ENCODE data around the gene MTHFD2.

MTHFD2 gene

DNA sequence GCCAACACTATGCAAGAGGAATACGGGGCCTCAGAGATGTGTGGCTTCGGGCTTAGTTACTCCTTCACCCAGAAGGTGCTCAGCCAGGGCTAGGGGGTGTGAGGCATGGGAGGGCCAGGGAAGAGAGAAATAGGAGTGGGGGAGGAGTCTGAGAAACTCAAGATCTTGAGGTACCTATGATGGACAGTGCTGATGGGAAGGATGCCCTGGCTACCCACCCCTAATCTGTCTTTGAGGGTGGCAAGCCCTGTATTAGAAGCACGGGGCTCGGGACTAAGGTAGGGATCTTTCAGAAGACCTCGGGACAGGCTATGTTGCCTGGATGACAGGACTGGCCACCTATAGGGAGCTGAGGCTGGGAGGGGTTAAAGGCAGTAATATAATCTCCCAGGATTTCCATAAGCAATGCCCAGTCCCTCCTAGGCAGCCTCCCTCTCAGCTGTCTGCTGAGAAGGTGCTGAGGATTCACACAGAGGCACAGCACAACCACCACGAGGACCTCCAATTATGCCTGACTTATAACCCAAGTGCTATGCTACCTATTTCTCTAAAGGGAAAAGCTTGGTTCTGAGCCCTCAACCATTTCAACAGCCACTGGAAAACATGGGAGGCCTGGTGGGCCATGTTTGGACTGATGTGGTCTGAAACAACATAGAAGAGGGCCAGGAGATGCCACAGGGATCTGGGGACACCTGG lies 23.3 kb downstream of the MTHFD2 start:
- peak; percentile 57; the same call in 1 of the 2 replicates for TF ChIP-seq POLR2AphosphoS5 (IDR thresholded peaks at IDR 0.05; ENCODE audit: low read depth, low read length)
- TF ChIP-seq SIN3A (IDR thresholded peaks at IDR 0.05; ENCODE audit: borderline replicate concordance, insufficient read depth, low read length), result no peak

- TF ChIP-seq SIN3A (IDR thresholded peaks at IDR 0.05; ENCODE audit: borderline replicate concordance, insufficient read depth, low read length), result no peak
- TF ChIP-seq POLR2AphosphoS5 (IDR thresholded peaks at IDR 0.05; ENCODE audit: low read depth, low read length), result 0 out of 2 replicates have a peak, but pooled peaks have one; percentile 3
These were observed 23.9 kb downstream of the MTHFD2 start for GRCh38 chr2:74222300-74222650.

DNA sequence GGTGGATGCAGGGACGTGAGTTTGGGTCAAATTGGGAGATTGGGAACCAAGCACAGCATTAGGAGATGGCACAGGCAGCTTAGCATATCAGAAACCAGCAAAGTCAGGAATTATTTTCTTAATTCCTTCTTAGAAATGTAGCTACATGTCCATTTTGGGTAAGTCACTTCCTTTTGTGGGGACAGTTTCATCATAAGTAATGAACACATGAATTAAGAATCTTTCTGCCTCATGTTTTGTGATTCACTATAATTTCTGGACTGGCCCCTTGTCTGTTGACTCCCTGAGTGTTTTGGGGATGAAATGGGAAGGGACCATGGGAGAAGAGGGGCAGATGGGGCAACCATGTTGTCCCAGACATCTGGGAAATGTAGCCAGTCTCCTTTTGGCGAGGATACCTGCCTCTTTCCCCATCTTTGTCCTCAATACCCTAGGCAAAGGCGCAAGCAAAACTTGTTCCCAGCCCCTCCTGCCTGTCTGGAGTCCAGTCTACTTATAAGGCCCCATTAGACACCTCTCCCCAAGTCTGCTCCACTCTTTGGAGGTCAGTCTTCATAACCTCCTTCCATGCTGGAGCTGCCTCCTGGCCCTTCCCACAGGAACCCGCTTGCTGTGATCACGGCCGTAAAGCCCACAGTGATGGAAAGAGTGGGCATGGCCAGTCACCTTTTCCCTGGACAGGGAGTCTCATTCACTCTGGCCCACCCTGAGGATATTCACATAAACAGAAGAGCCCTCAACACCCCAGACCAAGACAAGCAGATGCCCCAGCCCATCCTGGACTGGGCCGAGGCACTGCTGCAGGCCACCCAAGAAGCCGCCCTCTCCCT lies 25.7 kb downstream of the MTHFD2 start:
- TF ChIP-seq POLR2AphosphoS5 (IDR thresholded peaks at IDR 0.05; ENCODE audit: low read depth, low read length) (no peak), SIN3A (IDR thresholded peaks at IDR 0.05; ENCODE audit: borderline replicate concordance, insufficient read depth, low read length) (no peak), TAF1 (IDR thresholded peaks at IDR 0.05; ENCODE audit: borderline replicate concordance, insufficient read depth, low read length) (no peak), FOXP2 (optimal IDR thresholded peaks at IDR 0.05; ENCODE audit: borderline replicate concordance, extremely low read depth, extremely low read length, insufficient read depth) (no peak)
- TF ChIP-seq, protein P1, sequence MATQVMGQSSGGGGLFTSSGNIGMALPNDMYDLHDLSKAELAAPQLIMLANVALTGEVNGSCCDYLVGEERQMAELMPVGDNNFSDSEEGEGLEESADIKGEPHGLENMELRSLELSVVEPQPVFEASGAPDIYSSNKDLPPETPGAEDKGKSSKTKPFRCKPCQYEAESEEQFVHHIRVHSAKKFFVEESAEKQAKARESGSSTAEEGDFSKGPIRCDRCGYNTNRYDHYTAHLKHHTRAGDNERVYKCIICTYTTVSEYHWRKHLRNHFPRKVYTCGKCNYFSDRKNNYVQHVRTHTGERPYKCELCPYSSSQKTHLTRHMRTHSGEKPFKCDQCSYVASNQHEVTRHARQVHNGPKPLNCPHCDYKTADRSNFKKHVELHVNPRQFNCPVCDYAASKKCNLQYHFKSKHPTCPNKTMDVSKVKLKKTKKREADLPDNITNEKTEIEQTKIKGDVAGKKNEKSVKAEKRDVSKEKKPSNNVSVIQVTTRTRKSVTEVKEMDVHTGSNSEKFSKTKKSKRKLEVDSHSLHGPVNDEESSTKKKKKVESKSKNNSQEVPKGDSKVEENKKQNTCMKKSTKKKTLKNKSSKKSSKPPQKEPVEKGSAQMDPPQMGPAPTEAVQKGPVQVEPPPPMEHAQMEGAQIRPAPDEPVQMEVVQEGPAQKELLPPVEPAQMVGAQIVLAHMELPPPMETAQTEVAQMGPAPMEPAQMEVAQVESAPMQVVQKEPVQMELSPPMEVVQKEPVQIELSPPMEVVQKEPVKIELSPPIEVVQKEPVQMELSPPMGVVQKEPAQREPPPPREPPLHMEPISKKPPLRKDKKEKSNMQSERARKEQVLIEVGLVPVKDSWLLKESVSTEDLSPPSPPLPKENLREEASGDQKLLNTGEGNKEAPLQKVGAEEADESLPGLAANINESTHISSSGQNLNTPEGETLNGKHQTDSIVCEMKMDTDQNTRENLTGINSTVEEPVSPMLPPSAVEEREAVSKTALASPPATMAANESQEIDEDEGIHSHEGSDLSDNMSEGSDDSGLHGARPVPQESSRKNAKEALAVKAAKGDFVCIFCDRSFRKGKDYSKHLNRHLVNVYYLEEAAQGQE (IDR thresholded peaks at IDR 0.05; ENCODE audit: insufficient read depth in 1 of 2, low read depth in 2 of 2, low read length in 2 of 2), result no peak

DNA sequence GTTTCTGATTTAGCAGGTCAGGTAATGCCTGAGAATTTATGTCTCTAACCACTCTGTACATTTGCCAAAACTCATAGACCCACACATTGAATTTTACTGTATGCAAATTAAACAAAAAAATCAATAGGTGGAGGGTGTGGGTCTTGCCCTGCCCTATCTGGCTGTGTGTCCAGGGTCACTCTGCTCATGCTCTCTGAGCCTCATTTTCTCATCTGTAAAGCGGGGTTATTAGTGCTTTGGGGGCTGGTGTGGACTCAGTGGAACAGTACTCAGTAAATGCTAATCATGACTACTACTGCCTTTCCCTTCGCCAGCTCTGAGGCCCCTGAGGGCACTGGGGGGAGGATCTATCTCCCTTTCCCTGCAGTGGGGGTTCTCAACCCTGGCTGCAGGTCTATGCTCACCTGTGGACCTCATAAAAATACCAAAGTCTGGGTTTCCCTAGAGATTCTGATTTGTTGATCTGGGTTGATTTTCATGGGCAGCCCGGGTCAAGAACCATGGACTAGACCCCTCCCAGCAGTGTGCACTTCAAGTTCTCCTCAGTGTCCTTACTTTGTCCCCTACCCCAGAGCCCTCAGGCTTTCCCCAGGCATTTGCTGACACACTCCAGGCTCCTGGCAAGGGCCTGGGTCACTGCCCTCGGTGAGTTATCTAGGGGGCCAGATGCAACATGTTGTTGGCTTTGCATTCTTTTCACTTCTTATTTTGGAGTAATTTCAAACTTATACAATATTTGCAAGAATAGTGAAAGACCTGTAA lies 27.5 kb downstream of the MTHFD2 start:
- TF ChIP-seq TAF1 (IDR thresholded peaks at IDR 0.05; ENCODE audit: borderline replicate concordance, insufficient read depth, low read length) (no peak), FOXP2 (optimal IDR thresholded peaks at IDR 0.05; ENCODE audit: borderline replicate concordance, extremely low read depth, extremely low read length, insufficient read depth) (no peak), SIN3A (IDR thresholded peaks at IDR 0.05; ENCODE audit: borderline replicate concordance, insufficient read depth, low read length) (no peak), POLR2AphosphoS5 (IDR thresholded peaks at IDR 0.05; ENCODE audit: low read depth, low read length) (no peak)
- TF ChIP-seq, protein P1 (IDR thresholded peaks at IDR 0.05; ENCODE audit: insufficient read depth in 1 of 2, low read depth in 2 of 2, low read length in 2 of 2), result no peak

DNA sequence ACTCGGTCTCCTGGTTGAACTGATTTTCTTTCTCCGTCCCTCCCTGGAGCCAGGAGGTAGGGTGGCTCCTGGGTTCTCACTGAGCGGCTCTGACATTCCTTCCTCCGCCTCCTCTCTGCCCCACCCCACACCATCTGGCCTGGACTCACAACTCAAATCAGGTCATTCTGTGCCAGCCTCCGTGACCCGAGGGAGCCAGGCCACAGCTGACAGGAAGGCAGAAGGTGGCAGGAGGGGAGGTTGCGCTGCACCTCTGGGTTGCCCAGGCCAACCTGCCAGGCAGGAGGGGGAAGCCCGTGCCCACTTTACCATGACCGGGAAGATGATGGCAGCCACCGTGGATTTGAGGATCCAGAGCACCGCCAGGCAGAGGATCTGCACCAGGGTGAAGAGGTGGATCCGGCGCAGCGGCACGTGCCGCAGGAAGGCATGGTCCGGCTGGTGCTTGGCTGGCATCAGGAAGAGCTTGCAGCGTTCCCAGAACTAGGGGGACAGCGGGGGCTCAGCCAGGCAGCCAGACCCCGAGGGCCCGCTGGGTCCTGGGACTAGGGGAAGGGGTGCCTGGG lies 28.3 kb downstream of the MTHFD2 start:
- TF ChIP-seq TAF1 (IDR thresholded peaks at IDR 0.05; ENCODE audit: borderline replicate concordance, insufficient read depth, low read length), result no peak

- TF ChIP-seq POLR2AphosphoS5 (IDR thresholded peaks at IDR 0.05; ENCODE audit: low read depth, low read length), result no peak
- TF ChIP-seq, protein P1 (IDR thresholded peaks at IDR 0.05; ENCODE audit: insufficient read depth in 1 of 2, low read depth in 2 of 2, low read length in 2 of 2), result no peak
- TF ChIP-seq FOXP2 (optimal IDR thresholded peaks at IDR 0.05; ENCODE audit: borderline replicate concordance, extremely low read depth, extremely low read length, insufficient read depth), result no peak
- TF ChIP-seq SIN3A (IDR thresholded peaks at IDR 0.05; ENCODE audit: borderline replicate concordance, insufficient read depth, low read length), result no peak
- no peak for TF ChIP-seq TAF1 (IDR thresholded peaks at IDR 0.05; ENCODE audit: borderline replicate concordance, insufficient read depth, low read length)
These were observed 29.2 kb downstream of the MTHFD2 start for GRCh38 chr2:74227646-74228045.
